ENCODE data around the gene PRRG4. TPM values are rescaled to one million over a fixed set of nuclear protein-coding genes. Genes with fewer than 3 reads are reported as not detected.

The PRRG4 gene
- total RNA-seq, 2 donors from 2014 or later, result 0.42 to 0.52 TPM

DNA sequence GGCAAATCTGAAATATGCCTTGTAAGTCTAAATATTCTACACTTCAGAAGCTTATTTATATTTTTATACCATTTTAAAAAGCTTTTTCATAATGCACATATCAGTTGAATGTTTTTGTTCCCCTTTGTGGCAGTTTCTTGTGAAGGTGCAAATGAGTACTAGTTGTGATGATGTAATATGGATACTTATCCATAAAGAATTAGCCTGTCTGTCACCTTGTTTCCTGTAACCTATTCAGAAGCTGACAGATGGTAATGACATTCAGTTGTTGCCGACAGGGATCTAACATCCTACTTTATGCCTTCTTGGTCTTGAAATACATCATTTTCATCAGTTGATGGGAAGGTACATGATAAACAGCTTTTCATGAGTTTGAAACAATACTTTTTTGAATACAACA lies 65.7 kb downstream of the PRRG4 start:
- no peak for ATAC-seq (replicated peaks)
- H3K27ac Mint-ChIP-seq, result no peak overlapping the region
- H3K9me3 Mint-ChIP-seq, result no peaks in the 10 kb centered on the region
- no peaks in the 10 kb centered on the region for H3K27me3 Mint-ChIP-seq
- H3K36me3 Mint-ChIP-seq (ENCODE audit: low read depth), result peaks cover 13% of the 10 kb centered on the region
- H3K4me3 Mint-ChIP-seq, result peak overlapping the region; percentile 15
- peaks cover 31% of the 10 kb centered on the region for H3K4me1 Mint-ChIP-seq

DNA sequence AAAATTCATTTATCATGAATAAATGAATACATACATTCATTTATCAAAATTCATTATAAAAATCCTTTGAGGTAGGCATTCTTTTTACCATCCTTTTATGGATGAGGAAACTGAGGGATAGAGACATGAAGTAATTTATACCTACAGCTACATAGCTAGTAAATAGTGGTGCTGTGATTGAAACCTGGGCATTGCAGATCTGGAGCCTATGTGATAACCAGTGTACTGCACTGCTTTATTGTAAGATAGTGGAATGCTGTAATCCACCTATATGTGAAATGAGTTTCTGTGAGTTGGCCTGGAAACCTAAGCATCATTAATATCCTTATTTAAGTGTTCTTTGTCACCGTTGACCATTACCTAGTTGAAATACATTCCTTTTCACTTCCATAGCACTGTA lies 67.4 kb downstream of the PRRG4 start:
- Mint-ChIP-seq H3K4me1 (peaks cover 22% of the 10 kb centered on the region), H3K27ac (no peak overlapping the region), H3K27me3 (no peaks in the 10 kb centered on the region), H3K36me3 (ENCODE audit: low read depth) (peaks cover 8% of the 10 kb centered on the region), H3K9me3 (no peaks in the 10 kb centered on the region), H3K4me3 (no peak overlapping the region)
- no peak for ATAC-seq (replicated peaks)

DNA sequence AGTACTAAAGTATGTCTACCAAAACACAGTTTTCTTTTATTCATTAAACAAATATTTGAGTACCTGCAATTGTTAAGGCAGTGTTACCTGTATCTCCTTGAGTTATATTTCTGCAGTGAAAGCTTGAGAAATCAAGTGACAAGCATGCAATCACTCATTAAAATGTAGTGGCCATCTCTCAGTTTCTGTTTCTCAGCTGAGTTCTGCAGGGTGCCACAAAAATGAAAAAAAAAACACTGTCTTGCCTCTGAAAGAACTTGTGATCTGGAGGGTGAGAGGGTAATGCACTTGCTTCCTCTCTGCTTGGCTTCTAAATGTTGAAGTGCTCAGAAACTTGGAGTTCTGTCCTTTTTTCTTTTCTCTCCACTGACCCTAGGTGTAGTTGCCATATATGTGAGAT lies 69.7 kb downstream of the PRRG4 start:
- peaks cover 7% of the 10 kb centered on the region for H3K36me3 Mint-ChIP-seq (ENCODE audit: low read depth)
- H3K4me3 Mint-ChIP-seq, result no peak overlapping the region
- no peak for ATAC-seq (replicated peaks)
- peaks cover 19% of the 10 kb centered on the region for H3K4me1 Mint-ChIP-seq
- H3K9me3 Mint-ChIP-seq, result no peaks in the 10 kb centered on the region
- no peak overlapping the region for H3K27ac Mint-ChIP-seq
- H3K27me3 Mint-ChIP-seq, result no peaks in the 10 kb centered on the region

DNA sequence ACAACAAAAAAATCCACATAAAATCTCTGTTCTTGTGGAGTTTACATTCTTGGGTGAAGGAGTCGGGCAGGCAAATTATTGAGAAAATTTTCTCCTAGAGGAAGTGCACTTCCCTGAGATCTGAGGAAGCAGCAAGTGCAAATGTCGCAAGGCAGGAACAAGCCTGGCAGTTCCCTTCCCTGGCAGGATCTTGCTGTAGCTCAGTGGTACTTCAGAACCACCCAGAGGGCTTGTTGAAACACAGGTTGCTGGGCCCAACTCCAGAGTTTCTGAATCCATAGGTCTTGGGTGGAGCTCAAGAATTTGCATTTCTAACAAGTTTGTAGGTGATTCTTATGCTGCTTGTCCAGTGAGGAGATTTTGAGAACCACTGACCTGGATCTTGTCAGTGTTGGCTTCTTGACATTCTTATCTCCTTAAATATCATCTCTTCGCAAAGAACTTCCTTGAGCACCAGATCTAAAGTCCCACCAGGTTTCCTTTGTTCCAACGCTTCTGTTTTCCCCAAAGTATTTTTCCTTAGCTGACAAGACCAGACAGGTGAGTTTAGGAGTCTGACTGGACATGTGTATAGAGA lies 72.5 kb downstream of the PRRG4 start:
- Mint-ChIP-seq H3K27ac (no peak overlapping the region), H3K4me1 (peaks cover 19% of the 10 kb centered on the region), H3K9me3 (no peaks in the 10 kb centered on the region), H3K36me3 (ENCODE audit: low read depth) (peaks cover 7% of the 10 kb centered on the region), H3K4me3 (no peak overlapping the region), H3K27me3 (no peaks in the 10 kb centered on the region)
- ATAC-seq (replicated peaks), result no peak

DNA sequence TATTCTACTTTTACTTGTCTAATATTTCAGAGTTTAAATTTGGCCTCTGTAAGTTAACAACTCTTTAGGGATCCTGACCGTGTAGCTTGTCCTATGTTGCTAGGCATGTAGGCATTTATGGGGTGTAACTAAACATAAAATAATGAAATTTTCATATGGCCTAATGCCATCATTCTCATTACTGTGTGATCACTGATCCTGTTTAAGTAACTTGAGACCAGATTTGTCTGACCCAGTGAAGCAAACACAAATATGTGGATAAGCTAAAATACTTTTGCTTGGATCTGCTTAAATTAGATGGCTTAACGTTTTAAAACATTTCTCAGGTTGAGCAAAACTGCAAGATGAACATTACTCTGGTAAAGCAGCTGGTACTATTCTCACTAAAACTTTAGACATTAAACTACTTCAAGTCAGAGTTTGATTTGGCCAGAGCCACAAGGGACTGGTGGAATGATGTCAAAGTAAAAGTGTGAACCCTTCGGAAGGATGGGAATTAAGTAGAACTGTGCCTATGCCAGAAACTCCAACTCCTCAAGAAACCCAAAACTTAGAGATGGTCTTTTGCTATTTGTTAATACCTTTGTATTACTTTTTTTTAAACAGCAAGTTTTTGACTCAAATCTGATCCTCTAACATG lies 75.4 kb downstream of the PRRG4 start:
- H3K9me3 Mint-ChIP-seq, result no peaks in the 10 kb centered on the region
- peaks cover 4% of the 10 kb centered on the region for H3K4me1 Mint-ChIP-seq
- H3K4me3 Mint-ChIP-seq, result no peak overlapping the region
- no peaks in the 10 kb centered on the region for H3K36me3 Mint-ChIP-seq (ENCODE audit: low read depth)
- no peaks in the 10 kb centered on the region for H3K27me3 Mint-ChIP-seq
- no peak overlapping the region for H3K27ac Mint-ChIP-seq
- ATAC-seq (replicated peaks), result no peak

Other genes starting within 250 kb of the PRRG4 start
- gene EIF3M, start 246.1 kb upstream of the PRRG4 start, total RNA-seq, result 100 to 1,000 TPM; 250 to 349 TPM
- under 1 TPM in 1 of 2 donors, not detected in 1; 0.09 TPM for gene CCDC73, start 35.3 kb upstream of the PRRG4 start, total RNA-seq
- gene QSER1, start 62.9 kb downstream of the PRRG4 start, total RNA-seq, result 10 to 100 TPM; 14.1 to 15.2 TPM
- gene DEPDC7, start 186.0 kb downstream of the PRRG4 start, total RNA-seq, result 1 to 10 TPM in 1 of 2 donors, under 1 TPM in 1; 0.41 to 2.0 TPM
- 10 to 100 TPM; 13.3 to 14.6 TPM for gene TCP11L1, start 209.6 kb downstream of the PRRG4 start, total RNA-seq

Measured in activated T-helper 17 cell treated with anti-CD3 and anti-CD28 coated beads, Interleukin-2, amount 50 U/mL, for 72 hours (primary cell).